Liver (tissue), 9 donors: ENCODE data around the gene TSPEAR. TPM values are rescaled to one million over a fixed set of nuclear protein-coding genes. Genes with fewer than 3 reads are reported as not detected.
A peak's percentile ranks its signal among the peaks of the same experiment; 100 is the strongest.

Source experiments
- DNase-seq: peaks from one replicate; pipeline ENCODE4 v3.0.0-alpha.2; 2017; ENCODE audit warnings: low spot score
- H3K27ac ChIP-seq, 2 donors: one replicate each; pipeline ENCODE4 v1.7.0; 2013; ENCODE audit warnings: inconsistent platforms in 2 of 2, low read length in 2 of 2, control low read depth in 1 of 2, low read depth in 1 of 2, mild to moderate bottlenecking in 1 of 2
- H3K27me3 ChIP-seq, 4 donors: one replicate each; pipeline versions ENCODE4 v1.6.1 to v1.7.0; 2013; ENCODE audit warnings: low read length in 3 of 4, inconsistent platforms in 1 of 4, mild to moderate bottlenecking in 1 of 4, moderate library complexity in 1 of 4; ENCODE audit not compliant: control insufficient read depth in 4 of 4, insufficient read depth in 4 of 4
- H3K36me3 ChIP-seq, 4 donors: one replicate each; pipeline versions ENCODE4 v1.6.1 to v1.7.0; 2013; ENCODE audit warnings: low read length in 3 of 4, mild to moderate bottlenecking in 3 of 4, low read depth in 1 of 4, moderate library complexity in 1 of 4; ENCODE audit not compliant: control insufficient read depth in 4 of 4, insufficient read depth in 3 of 4
- H3K4me1 ChIP-seq, 4 donors: one replicate each; pipeline versions ENCODE4 v1.6.1 to v1.7.0; 2013; ENCODE audit warnings: low read length in 3 of 4, mild to moderate bottlenecking in 3 of 4, moderate library complexity in 1 of 4; ENCODE audit not compliant: control insufficient read depth in 4 of 4, insufficient read depth in 4 of 4
- H3K4me3 ChIP-seq, 3 donors: one replicate each; pipeline versions ENCODE4 v1.6.1 to v1.7.0; 2013; ENCODE audit warnings: low read length in 3 of 3, control low read depth in 1 of 3, low read depth in 1 of 3, mild to moderate bottlenecking in 1 of 3
- H3K9ac ChIP-seq, 2 donors: one replicate each; pipeline ENCODE4 v1.7.0; 2013; ENCODE audit warnings: low read length in 2 of 2, mild to moderate bottlenecking in 2 of 2, moderate library complexity in 2 of 2, control low read depth in 1 of 2, low read depth in 1 of 2
- H3K9me3 ChIP-seq, 4 donors: one replicate each; pipeline versions ENCODE4 v1.6.1 to v1.7.0; 2013; ENCODE audit warnings: low read length in 3 of 4; ENCODE audit not compliant: control insufficient read depth in 4 of 4
- CTCF ChIP-seq: fragments of 150-350 bp; IDR thresholded peaks from 2 replicates; pipeline ENCODE4 v1.5.1; 2017; ENCODE audit warnings: improper control_type of control experiment, low read depth, low read length; ENCODE audit not compliant: missing input control
- EGR1 ChIP-seq, 2 donors: IDR thresholded peaks; 2 replicates each; pipeline ENCODE4 v1.6.1; 2016 to 2018; ENCODE audit warnings: antibody characterized with exemption in 2 of 2, low read depth in 2 of 2
- FOXA1 ChIP-seq: IDR thresholded peaks from 2 replicates; pipeline ENCODE4 v1.6.1; 2016; ENCODE audit warnings: antibody characterized with exemption
- FOXA2 ChIP-seq: IDR thresholded peaks from 2 replicates; pipeline ENCODE4 v1.6.1; 2016; ENCODE audit warnings: antibody characterized with exemption
- GABPA ChIP-seq, 2 donors: IDR thresholded peaks in 1 of 2; conservative IDR thresholded peaks in 1 of 2; 2 replicates each; pipeline ENCODE4 v1.6.1; 2016; ENCODE audit warnings: antibody characterized with exemption in 2 of 2, mild to moderate bottlenecking in 1 of 2, moderate library complexity in 1 of 2
- HNF4A ChIP-seq, 2 donors: conservative IDR thresholded peaks; 2 replicates each; pipeline ENCODE4 v1.6.1; 2016; ENCODE audit warnings: antibody characterized with exemption in 2 of 2, mild to moderate bottlenecking in 2 of 2
- HNF4G ChIP-seq: IDR thresholded peaks from 2 replicates; pipeline ENCODE4 v1.6.1; 2016; ENCODE audit warnings: antibody characterized with exemption
- JUND ChIP-seq, 2 donors: IDR thresholded peaks; 2 replicates each; pipeline ENCODE4 v1.6.1; 2016; ENCODE audit warnings: antibody characterized with exemption in 2 of 2
- MAX ChIP-seq: IDR thresholded peaks from 2 replicates; pipeline ENCODE4 v1.6.1; 2016; ENCODE audit warnings: antibody characterized with exemption
- RXRA ChIP-seq, 2 donors: IDR thresholded peaks; 2 replicates each; pipeline ENCODE4 v1.6.1; 2017 to 2018; ENCODE audit warnings: antibody characterized with exemption in 2 of 2, mild to moderate bottlenecking in 1 of 2
- SP1 ChIP-seq: IDR thresholded peaks from 2 replicates; pipeline ENCODE4 v1.6.1; 2018; ENCODE audit warnings: antibody characterized with exemption, mild to moderate bottlenecking
- TAF1 ChIP-seq: conservative IDR thresholded peaks from 2 replicates; pipeline ENCODE4 v1.6.1; 2016; ENCODE audit warnings: antibody characterized with exemption, mild to moderate bottlenecking
- YY1 ChIP-seq: IDR thresholded peaks from 2 replicates; pipeline ENCODE4 v1.6.1; 2016; ENCODE audit warnings: antibody characterized with exemption, mild to moderate bottlenecking
- ZBTB33 ChIP-seq: IDR thresholded peaks from 2 replicates; pipeline ENCODE4 v1.6.1; 2016; ENCODE audit warnings: antibody characterized with exemption
- WGBS: extraction: QIAGEN DNeasy Blood & Tissue Kit; methylation state at CpG from one replicate; pipeline ENCODE4 v1.1.7; 2013; 5-methylcytosine and 5-hydroxymethylcytosine counted together
- polyA plus RNA-seq, 2 donors: library from polyadenylated mRNA; stranded (reverse) in 1 of 2; unstranded in 1 of 2; fragments of 200-250 nt in 1 of 2; fragments of >200 nt in 1 of 2; fragmentation: Nextera tagmentation in 1 of 2; extraction: Ambion mirVana in 1 of 2; gene quantifications; one replicate each; pipeline versions ENCODE4 v1.2.1 to v1.2.3, GENCODE V29; 2013 to 2015
- total RNA-seq, 2 donors: library from RNA; depleted of rRNA; stranded (reverse); fragments of >200 nt; gene quantifications; one replicate each; pipeline ENCODE4 v1.2.3, GENCODE V29; 2014
- TF ChIP-seq, protein P1 (sequence below): IDR thresholded peaks from 2 replicates; pipeline ENCODE4 v1.6.1; 2016; ENCODE audit warnings: antibody characterized with exemption
- donor health status: healthy.
- donor health status: healthy.
- donor health status: healthy.
- donor health status: healthy.
- donor health status: healthy.

The TSPEAR gene
- total and polyA plus RNA-seq, 4 donors: under 0.01 to 0.14 (median 0.01) TPM; not detected in 1

- H3K4me3 ChIP-seq: no peak overlapping the region
- H3K4me1 ChIP-seq: peaks cover 0 to 4% (median 0%) of the 10 kb centered on the region in 4 donors
- no peaks in the 10 kb centered on the region for H3K27me3 ChIP-seq
- TF ChIP-seq YY1: no peak
- no peak for TF ChIP-seq ZBTB33
- no peak for TF ChIP-seq GABPA (IDR thresholded peaks at IDR 0.05 in 1 of 2, conservative IDR thresholded peaks at IDR 0.05 in 1 of 2)
- no peak for TF ChIP-seq SP1
- no peak for TF ChIP-seq TAF1
- TF ChIP-seq HNF4G: no peak
- no peak for TF ChIP-seq FOXA1
- TF ChIP-seq CTCF: no peak
- TF ChIP-seq, protein P1, sequence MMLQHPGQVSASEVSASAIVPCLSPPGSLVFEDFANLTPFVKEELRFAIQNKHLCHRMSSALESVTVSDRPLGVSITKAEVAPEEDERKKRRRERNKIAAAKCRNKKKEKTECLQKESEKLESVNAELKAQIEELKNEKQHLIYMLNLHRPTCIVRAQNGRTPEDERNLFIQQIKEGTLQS: no peak
- no peak for TF ChIP-seq JUND (IDR thresholded peaks at IDR 0.05)
- TF ChIP-seq HNF4A (conservative IDR thresholded peaks at IDR 0.05): no peak
- no peak overlapping the region for H3K9ac ChIP-seq
- 86% methylated on average over 13 of the region's 13 CpGs for WGBS
- peak; percentile 23 for DNase-seq
- H3K36me3 ChIP-seq: no peaks in the 10 kb centered on the region
- H3K9me3 ChIP-seq: no peaks in the 10 kb centered on the region
- no peak overlapping the region for H3K27ac ChIP-seq
These were observed 156.0 kb downstream of the TSPEAR start for GRCh38 chr21:44555200-44555875.

DNA sequence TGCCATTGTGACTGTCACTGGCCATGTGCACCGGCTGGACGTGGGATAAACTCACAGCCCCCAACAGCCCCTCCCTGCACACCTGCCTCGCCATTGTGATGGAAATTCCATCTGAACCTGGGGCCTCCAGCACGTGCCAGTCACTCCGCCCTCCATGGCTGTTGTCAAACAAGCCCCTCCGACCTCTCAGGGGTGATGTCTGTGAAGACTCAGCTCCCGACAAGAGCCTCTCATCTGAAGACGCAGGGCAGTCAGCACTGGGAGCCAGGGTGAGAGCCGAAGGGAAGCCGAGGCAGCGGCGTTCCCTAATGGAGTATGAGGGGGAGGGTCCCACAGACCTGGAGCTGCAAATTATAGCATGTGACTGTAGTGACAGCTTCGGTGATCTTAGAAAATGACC lies 158.7 kb downstream of the TSPEAR start:
- 78% methylated on average over 13 of the region's 13 CpGs for WGBS
- peak; percentile 22 for DNase-seq

More for the DNA sequence above, 158.7 kb downstream of the TSPEAR start:
- Histone ChIP-seq H3K9me3 (no peaks in the 10 kb centered on the region), H3K4me3 (no peak overlapping the region), H3K27me3 (peaks cover 0 to 2% (median 0%) of the 10 kb centered on the region in 4 donors), H3K27ac (no peak overlapping the region), H3K4me1 (peaks cover 0 to 2% (median 0%) of the 10 kb centered on the region in 4 donors), H3K36me3 (no peaks in the 10 kb centered on the region), H3K9ac (no peak overlapping the region)
- TF ChIP-seq FOXA1 (no peak), ZBTB33 (no peak), MAX (no peak), SP1 (no peak), RXRA (IDR thresholded peaks at IDR 0.05) (no peak), EGR1 (IDR thresholded peaks at IDR 0.05; ENCODE audit: low read depth in 2 of 2) (no peak), GABPA (IDR thresholded peaks at IDR 0.05 in 1 of 2, conservative IDR thresholded peaks at IDR 0.05 in 1 of 2) (no peak), FOXA2 (no peak)
- TF ChIP-seq, protein P1: no peak
